ENCODE data around the gene ITGA7. TPM values are rescaled to one million over a fixed set of nuclear protein-coding genes. Genes with fewer than 3 reads are reported as not detected.
A peak's percentile ranks its signal among the peaks of the same experiment; 100 is the strongest.

ITGA7 gene
- polyA plus RNA-seq, 4 donors = 21.1 to 46.5 (median 39.0) TPM

GRCh38 chr12:55736780-55737580 is 29.3 kb upstream of the ITGA7 start:
- no peak for DNase-seq (ENCODE audit: low read depth in 4 of 4, low spot score in 3 of 4)

DNA sequence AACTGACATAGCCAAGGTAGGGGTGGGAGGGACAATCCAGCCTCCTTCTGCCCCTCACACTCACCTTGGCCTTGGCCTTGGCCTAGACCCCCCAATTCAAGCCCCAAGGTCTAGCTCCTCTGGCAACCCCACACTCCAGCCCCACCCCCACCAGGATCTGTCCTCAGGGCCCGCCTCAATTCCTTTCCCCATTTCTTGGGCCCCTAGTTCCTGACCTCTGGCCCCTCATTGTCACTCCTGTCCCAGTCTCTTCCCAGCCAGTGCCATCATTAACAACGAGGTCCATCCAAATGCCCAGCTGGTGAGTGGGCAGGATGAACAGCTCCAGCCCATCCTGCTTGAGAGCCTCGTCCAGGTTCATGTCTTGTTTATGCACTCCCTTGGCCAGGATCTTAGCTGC is 28.4 kb upstream of the ITGA7 start:
- DNase-seq (ENCODE audit: low read depth in 4 of 4, low spot score in 3 of 4) = no peak

GRCh38 chr12:55734595-55734994 is 26.9 kb upstream of the ITGA7 start:
- DNase-seq (ENCODE audit: low read depth in 4 of 4, low spot score in 3 of 4) = no peak

DNA sequence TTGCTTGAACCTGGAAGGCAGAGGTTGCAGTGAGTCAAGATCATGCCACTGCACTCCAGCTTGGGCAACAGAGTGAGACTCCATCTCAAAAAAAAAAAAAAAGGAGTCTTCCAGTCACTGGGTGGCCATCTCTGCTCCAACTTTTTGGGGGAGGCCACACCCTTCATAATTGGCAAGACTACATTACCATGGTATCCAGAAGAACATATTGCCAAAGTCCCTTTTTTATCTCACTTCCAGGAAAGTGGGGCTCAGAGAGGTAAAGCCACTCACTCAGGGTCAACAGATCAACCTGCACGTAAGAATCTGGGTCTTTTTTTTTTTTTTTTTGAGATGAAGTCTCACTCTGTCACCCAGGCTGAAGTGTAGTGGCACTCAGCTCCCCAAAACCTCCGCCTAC is 26.2 kb upstream of the ITGA7 start:
- no peak for DNase-seq (ENCODE audit: low read depth in 4 of 4, low spot score in 3 of 4)

- DNase-seq (ENCODE audit: low read depth in 4 of 4, low spot score in 3 of 4) = no peak
These were observed 25.4 kb upstream of the ITGA7 start for GRCh38 chr12:55733021-55733555.

DNA sequence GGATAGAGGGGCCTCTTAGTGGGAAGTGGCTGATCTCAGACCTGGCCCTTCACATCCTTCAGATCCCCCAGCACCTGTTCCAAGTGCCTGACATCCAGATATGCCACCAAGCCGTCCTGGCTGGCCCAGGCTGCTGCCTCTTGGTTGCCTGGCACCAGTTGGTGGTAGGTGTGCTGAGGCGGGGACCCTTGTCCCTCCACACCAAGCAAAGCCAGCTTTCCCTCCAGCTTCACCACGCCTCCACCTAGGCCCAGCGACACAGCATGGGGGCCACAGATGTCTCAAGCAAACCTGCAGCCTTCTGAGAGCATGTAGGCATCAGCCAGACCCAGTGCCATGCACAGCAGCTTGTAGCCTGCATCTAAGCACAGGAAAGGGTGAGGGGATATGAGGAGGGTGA is 24.6 kb upstream of the ITGA7 start:
- DNase-seq (ENCODE audit: low read depth in 4 of 4, low spot score in 3 of 4) = no peak

- no peak for DNase-seq (ENCODE audit: low read depth in 4 of 4, low spot score in 3 of 4)
These were observed 22.4 kb upstream of the ITGA7 start for GRCh38 chr12:55729819-55730818.

DNA sequence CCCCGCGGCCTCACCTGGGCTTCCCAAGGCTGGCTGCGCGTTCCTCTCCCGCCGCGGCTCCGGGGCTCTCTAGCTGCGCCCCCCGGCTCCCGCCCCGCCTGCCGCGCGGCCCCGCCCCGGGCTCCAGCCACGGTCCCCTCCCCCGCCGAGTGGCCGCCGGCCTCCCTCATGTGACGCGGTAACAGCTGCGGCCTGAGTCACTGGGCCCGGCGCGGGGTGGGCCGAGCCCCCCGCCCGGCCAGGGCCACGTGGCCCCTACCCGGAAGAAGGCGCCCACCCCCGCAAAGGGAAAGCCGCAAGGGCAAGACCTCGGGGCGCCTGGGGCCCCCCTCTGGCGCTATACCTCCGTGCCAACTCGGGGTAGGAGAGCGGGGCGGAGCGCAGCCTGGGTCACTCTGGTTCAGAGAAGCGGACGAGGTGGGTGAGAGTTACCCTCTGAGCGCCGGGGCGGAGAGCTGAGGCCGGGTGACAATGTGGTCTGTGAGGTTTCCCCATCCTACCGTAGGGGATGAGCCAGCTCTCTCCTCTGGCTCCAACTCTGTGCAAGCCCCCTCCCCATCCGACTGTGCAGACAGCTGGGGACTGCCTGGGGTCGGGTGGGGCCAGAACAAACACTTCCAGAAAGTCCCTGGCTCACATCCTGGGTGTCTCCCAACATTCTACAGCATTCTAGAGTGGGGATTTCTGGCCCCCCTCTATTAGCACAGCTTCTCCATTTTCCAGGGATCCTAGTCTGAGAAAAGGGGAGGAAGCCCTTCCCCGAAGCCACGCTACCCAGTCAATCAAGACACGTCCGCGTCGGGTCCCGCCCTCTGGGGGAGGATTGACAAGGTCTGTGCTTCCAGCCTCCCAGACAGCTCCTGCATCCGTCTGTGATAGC is 21.5 kb upstream of the ITGA7 start, which contains the start of gene CD63:
Gene CD63 (minus strand): TSS at position 71 of the 880 bp plus-strand sequence. CDS start 668 bp downstream, outside the sequence.
- peak in 1 of 4 donors; percentile 79 for DNase-seq (ENCODE audit: low read depth in 4 of 4, low spot score in 3 of 4)

GRCh38 chr12:55728186-55728938 is 20.7 kb upstream of the ITGA7 start:
- no peak for DNase-seq (ENCODE audit: low read depth in 4 of 4, low spot score in 3 of 4)

- no peak for DNase-seq (ENCODE audit: low read depth in 4 of 4, low spot score in 3 of 4)
These were observed 20.0 kb upstream of the ITGA7 start for GRCh38 chr12:55727643-55728185.

DNA sequence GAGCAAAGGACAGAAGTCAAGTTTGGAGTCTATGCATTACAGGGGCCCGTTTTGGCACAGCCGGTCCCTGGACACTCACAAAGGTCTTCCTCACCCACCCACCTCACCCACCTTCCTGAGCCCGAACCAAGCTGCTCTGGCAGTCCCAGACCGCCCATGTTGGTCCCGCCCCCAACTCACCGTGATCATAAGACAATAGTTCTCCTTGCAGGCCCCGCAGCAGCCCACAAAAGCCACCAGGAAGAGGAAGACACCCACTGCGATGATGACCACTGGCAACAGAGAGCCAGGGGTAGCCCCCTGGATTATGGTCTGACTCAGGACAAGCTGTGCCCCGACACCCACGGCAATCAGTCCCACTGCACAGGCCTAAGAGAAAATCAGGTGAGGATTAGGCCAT is 19.3 kb upstream of the ITGA7 start:
- DNase-seq (ENCODE audit: low read depth in 4 of 4, low spot score in 3 of 4) = no peak

DNA sequence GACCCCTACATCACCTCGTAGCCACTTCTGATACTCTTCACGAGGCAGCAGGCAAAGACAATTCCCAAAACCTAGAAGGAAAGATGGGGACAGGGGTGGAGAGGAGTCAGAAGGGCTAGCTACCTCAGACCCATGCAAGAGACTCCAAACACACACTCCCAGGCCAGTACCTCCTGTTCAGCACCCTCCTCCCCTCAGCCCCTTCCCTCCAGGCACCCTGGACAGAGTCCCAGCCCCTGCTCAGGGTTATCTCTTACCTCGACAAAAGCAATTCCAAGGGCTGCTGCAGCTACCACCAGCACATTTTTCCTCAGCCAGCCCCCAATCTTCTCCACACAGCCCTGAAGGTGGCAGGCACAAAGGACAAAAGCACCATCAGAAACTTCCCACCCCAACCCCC is 17.9 kb upstream of the ITGA7 start:
- DNase-seq (ENCODE audit: low read depth in 4 of 4, low spot score in 3 of 4) = no peak

DNA sequence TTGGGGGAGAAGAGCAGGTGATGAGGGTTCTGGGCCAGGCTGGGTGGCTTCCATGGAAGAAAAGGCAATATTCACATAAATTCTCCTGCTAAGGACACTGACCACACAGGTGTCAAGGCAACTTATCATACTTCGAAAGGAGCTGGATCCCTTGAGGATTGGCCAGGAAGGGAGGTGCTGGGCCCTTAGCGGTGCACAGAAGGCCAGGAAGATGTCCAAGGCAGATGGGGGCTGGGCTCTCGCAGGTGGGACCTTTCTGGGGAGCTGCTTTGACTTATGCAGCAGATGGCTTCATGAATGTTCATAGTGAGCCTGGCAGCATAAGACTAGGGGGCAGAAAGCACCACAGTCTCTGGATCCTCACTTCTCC is 17.2 kb upstream of the ITGA7 start:
- no peak for DNase-seq (ENCODE audit: low read depth in 4 of 4, low spot score in 3 of 4)

GRCh38 chr12:55724226-55724939 is 16.7 kb upstream of the ITGA7 start:
- no peak for DNase-seq (ENCODE audit: low read depth in 4 of 4, low spot score in 3 of 4)

GRCh38 chr12:55723516-55724225 is 16.0 kb upstream of the ITGA7 start:
- no peak for DNase-seq (ENCODE audit: low read depth in 4 of 4, low spot score in 3 of 4)

GRCh38 chr12:55722948-55723347 is 15.2 kb upstream of the ITGA7 start:
- no peak for DNase-seq (ENCODE audit: low read depth in 4 of 4, low spot score in 3 of 4)

DNA sequence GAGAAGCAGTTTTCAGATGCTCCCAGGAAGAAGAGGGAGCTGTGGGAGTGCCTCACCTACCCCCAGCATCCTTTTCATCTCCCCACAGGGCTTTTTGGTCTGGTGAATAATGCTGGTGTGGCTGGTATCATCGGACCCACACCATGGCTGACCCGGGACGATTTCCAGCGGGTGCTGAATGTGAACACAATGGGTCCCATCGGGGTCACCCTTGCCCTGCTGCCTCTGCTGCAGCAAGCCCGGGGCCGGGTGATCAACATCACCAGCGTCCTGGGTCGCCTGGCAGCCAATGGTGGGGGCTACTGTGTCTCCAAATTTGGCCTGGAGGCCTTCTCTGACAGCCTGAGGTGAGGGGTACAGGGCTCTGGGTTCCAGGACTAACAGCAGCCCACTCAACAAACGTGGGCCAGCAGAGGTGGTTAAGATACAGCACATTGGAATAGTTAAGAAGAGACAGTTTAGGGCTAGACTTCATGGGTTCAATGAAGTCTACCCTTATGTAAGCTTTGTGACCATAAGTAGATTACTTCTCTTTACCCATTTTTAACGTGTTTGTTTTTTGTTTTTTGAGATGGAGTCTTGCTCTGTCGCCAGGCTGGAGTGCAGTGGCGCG is 14.0 kb upstream of the ITGA7 start:
- no peak for DNase-seq (ENCODE audit: low read depth in 4 of 4, low spot score in 3 of 4)
